Right ventricle myocardium inferior (tissue), 1 donor: Measurements from ENCODE around the gene ASTN2. TPM values are rescaled to one million over a fixed set of nuclear protein-coding genes. Genes with fewer than 3 reads are reported as not detected.
A peak's percentile ranks its signal among the peaks of the same experiment; 100 is the strongest.
"Not testable (repeated sequence)": the region's sequence is repeated elsewhere in the genome, so short reads cannot be mapped to it uniquely, and the experiment has no call there.

ENCODE experiments used
- ATAC-seq: fragments of 200-7000 bp; cut with Tn5 transposase; one replicate; pipeline ENCODE4 v1.9.1; 2020; ENCODE audit warnings: mild to moderate bottlenecking, moderate library complexity
- DNase-seq: peaks from one replicate; pipeline ENCODE4 v3.0.0; 2021; ENCODE audit errors: missing footprints
- intact Hi-C: fragments of 100-400 bp; cut with DNase I; formaldehyde crosslinking; loops from one replicate; pipeline ENCODE4 v1.11.0; 2022
- total RNA-seq: library from RNA; stranded (reverse); fragmentation: NEBNext Ultra II Directional; extraction: Animal tissue kit (Norgen Biotek cat#: 25700); gene quantifications from one replicate; pipeline ENCODE4 v1.2.1, GENCODE V29; 2021
- donor health status: DM: no; HTN: yes; CAD: no; lungs with severe emphysema.

Gene ASTN2
- total RNA-seq, 1 donor from 2014 or later, result 8.3 TPM

DNA sequence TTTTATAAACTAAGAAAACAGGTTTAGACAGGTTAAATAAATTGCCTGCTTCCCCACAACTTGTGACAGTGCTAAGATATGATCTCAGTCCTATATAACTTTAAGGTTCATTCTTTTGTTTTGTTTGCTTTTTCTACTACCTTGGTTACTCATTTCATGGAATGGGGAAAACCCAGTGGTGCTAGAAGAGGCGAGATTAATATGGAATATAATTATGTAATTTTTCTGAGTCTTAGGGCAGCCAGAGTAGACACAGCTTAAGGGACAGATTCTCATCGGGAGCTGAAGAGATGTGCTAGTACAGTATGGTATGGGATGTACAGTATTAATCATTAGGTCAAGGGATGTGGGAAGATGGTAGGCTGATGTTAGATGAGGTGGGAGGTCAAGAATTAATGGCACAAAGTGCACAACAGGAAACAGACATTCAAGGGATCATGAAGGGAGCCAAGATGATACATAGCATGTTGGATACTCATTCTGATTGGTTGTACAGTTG is 721.6 kb downstream of the ASTN2 start:
- intact Hi-C loops, result no loop called here
- DNase-seq (no peak), ATAC-seq (no peak)

DNA sequence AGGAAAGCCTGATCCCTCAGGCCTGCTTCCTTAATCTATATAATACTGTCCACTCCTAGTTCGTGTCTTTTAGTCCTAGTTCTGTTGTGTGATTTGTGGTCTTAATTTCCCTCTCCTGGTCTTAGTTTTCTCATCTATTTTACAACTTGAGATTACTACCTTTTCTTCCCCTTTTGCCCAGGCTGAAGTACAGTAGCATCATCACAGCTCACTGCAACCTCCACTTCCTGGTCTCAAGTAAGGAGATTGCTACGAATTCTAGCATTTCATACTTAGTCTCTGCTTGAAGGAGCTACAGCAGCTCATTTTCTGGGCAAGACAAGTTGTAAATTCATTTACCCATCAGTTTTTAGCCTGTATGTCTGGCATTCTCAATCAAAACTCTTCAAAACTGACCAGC is 722.2 kb downstream of the ASTN2 start:
- intact Hi-C loops, result no loop called here
- ATAC-seq (no peak), DNase-seq (no peak)

DNA sequence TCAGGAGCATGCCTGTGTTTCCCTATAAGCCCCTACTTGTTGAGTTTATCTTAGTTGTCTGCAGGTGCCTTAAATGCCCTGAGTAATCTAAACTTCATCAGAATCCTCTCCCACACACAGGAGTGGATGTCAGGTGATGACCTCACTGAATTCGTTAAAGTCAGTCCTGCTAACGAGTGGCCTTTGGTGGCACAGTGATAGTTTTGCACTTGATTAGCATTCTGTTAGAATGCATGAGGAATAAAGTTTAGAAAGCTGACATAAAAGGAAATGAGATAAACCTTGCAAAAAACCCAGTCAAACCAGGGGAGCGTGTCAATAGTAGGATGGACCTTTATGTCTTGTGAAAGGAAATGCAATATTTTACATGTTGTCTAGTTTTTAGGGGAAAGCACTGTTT is 723.2 kb downstream of the ASTN2 start:
- ATAC-seq (no peak), DNase-seq (no peak)
- intact Hi-C loops, result no loop called here

DNA sequence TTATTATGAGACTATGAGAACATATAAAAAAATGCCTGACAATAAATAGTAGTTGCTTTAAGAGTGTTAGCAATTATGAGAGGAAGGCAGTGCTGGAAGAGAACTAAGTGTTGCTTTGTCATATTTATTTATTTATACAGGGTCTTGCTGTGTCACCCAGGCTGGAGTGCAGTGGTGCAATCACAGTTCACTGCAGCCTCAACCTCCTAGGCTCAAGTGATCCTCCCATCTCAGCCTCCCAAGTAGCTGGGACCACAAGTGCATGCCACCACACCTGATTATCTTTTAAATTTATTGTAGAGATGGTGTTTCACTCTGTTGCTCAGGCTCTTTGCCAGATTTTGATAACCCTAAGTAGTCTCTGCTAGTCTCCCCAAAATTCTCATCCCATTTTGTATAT is 724.1 kb downstream of the ASTN2 start:
- intact Hi-C loops, DNase-seq, ATAC-seq: not testable (repeated sequence)

DNA sequence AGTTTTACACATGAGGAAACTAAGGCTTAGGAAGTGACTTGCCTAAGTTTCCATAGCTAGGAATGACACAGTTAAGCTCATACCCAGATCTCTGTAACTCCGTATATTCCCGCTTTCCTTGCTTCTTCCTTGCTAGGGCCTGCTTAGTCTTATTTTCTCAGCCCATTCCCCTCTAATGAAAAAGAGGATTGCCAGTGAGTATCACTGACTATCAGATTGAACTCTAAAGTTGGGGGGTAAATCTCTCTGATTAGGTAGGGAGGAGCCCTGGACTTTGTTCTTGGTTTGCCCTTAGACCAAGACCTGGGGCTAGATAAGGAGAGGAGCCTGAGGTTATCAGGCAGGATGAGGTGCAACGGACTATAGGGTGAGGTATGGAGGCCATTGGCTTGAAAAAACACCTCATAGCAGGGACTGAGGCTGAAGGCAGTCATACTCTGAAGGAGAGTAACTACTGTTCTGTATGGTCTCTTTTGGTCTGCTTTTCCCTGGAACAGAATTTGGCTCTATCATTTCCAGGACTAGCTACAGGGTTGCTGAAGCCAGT is 725.3 kb downstream of the ASTN2 start:
- intact Hi-C loops, result no loop called here
- DNase-seq (no peak), ATAC-seq (no peak)

DNA sequence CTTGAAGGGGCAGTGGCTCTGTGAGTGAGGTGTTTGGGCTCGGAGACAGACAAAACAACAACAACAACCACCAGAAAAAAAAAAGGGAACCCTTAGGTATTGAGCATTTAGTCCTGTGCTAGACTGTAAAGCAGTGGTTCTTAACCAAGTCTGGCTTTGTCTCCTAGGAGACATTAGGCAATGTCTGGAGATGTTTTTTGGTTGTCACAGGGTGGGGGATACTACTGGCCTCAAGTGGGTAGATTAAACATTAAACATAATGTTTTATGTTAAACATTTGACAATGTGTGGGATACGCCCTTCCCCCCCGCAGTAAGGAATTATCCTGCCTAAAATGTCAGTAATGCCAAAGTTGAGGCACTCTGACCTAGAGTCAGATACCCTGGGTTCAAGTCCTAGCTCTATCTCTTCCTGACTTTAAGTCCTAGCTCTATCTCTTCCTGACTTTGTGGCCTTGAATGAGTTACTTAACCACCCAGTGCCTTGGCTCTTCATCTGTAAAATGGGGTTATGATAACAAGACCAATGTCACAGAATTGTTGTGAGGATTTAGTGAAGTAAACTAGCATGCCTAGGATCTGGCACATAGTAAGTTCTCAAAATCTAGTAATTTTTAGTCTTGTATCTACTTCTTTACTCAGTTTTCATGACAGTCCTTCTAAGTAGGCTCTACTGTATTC is 725.9 kb downstream of the ASTN2 start:
- intact Hi-C loops, result no loop called here
- ATAC-seq (no peak), DNase-seq (no peak)

DNA sequence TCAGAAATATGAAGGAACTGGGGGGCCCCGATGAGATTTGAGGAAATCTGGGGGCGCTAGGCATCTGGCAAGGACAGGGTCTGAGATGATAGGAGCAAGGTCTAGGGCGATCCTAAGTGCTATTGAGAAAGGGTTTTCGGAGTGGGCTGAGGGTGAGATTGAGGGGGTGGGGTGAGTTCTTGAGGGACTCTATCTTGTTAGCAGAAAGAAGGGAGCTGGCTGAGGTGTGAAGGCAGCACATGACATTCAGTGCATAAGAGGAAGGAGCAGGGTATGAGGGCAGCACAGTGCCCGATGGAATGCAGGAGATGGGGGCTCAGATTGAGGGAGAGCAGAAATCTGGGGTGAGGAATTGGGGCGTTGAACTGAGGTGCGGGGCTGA is 727.1 kb downstream of the ASTN2 start:
- no peak for DNase-seq
- intact Hi-C loops, result no loop called here

DNA sequence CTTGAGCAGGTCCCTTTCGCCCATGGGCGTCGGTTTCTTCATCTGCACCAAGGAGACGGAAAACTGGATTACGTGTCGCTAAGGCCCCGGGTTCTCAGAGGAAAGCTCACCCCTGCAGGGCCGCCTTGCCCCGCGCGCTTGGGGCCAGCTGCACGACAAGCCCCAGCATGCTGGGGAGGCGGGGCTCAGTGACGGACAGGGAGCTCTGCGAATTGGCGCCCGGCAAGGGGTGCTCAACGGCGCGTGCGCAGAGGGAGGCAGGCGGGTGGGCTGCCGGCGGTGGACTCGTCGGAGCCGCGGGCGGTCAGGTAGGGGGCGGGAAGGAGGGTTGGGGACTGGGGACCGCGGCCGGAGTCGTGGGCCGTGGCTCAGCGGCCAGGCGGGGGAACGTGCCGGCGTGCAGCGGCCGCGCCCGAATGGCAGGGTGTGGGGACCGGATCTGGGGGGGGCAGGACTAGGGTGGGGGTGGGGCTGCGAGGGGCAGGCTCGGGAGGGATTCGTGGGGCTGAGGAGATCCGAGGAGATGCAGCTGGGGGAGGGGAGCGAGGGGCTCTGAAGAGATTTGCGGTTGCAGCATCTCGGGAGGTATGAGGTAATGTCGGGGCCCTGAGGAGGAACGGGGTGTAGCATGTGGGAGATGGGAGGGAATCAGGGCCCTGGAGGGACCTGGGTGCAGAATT is 727.6 kb downstream of the ASTN2 start, which contains the start of gene TRIM32:
Gene TRIM32, plus strand, starts transcription at position 232 of the 680 bp plus-strand sequence. CDS start 10,438 bp downstream, outside the sequence.
- ATAC-seq, result peak; percentile 98
- DNase-seq, result peak; percentile 95
- intact Hi-C loops, result no loop called here

More for the DNA sequence above, 727.1 kb downstream of the ASTN2 start:
- ATAC-seq, result peak; percentile 2

DNA sequence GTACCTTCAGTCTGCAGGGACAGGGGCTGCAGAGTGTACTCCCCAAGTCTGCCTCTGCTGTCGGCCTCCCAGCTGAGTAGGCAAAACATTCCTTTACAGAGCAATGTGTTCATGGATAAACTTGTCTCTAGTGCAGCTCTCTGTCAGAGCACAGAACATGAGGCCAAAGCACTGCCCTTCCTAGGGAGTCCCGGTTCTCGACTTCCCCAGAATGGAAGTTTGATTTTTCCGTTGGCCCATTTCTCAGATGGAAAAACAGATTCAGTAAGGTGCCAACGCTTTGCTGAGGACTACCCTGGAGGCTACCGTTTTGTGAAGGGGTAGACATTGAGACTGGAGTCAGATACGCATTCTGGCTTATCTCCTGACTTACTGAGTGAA is 728.2 kb downstream of the ASTN2 start:
- intact Hi-C loops, result no loop called here
- ATAC-seq (peak; percentile 38), DNase-seq (no peak)

DNA sequence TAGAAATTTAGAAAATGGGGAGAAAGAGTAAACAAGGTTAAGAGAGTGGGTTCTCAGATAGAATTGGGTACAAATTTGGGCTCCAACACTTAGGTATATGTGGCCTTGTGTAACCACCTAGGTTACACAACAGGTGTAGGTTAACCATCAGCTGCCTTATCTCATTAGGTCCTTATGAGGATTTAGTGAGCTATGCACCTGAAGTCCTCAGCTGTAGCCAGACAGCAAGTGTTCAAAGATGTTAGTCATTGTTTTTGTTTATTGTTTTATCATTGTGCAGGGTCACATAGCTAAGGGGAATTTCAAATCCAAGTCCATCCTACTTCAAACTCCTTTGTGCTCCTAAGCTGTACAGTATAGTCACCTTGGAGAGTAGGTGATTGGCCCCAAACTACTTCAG is 728.7 kb downstream of the ASTN2 start:
- ATAC-seq (no peak), DNase-seq (no peak)
- intact Hi-C loops, result no loop called here

DNA sequence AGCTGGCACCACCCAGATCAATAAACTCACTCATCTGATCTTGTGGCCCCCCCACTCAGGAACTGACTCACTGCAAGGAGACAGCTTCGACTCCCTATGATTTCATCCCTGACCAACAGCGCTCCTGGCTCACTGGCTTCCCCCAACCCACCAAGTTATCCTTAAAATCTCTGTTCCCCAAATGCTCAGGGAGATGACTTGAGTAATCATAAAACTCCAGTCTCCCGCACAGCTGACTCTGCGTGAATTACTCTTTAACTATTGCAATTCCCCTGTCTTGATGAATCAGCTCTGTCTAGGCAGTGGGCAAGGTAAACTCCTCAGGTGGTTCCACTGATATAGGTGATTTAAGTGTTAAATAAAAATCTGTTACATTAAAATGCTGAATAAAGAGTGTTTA is 729.7 kb downstream of the ASTN2 start:
- ATAC-seq (no peak), DNase-seq (no peak)
- intact Hi-C loops, result no loop called here

DNA sequence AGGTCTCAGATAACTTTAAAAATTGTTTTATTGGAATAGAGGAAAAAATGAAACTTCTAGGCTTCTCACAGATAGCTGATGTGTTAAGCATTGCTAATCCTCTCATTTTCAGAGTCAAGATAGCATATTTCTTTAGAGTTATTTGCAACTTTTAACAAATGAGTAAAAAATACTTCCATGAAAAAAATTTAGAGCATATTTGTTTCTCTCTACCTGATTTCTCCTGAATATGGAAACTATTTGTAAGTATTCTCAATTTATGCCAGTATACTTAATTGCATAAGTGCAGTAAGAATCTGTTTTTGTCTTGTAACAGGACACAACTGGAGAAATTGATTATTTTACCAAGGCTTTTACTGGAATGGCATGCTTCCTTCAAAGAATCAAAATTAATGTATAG is 731.3 kb downstream of the ASTN2 start:
- intact Hi-C loops, result no loop called here
- ATAC-seq (no peak), DNase-seq (no peak)

DNA sequence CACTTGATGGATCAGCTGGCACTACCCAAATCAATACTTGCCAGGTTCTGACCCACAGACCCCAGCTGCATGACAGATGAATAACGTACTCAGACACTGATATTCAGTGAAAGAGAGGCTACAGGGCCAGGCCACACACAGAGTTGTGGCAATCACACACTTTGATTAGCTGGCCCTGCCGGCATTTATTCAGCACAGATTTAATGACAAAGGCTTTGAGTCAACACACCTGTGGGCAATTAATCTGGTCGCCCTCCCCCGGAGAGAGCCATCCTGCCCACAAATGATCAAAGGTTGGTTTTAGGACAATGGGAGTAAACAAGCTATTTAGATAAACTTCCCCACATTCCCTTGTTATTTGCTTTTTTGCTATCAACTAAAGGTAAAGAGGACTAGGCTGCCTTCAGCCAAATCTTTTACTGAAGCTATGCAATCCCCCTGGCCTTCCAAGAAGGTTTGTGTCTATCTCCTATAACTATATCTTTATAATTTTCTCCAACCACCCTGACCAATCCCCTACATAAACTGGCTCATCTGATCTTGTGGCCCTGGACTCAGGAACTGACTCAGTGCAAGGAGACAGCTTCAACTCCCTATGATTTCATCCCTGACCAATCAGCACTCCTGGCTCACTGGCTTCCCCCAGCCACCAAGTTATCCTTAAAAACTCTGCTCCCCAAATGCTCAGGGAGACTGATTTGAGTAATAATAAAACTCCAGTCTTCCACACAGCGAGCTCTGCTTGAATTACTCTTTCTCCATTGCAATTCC is 740.5 kb downstream of the ASTN2 start:
- ATAC-seq (no peak), DNase-seq (no peak)
- intact Hi-C loops, result no loop called here

DNA sequence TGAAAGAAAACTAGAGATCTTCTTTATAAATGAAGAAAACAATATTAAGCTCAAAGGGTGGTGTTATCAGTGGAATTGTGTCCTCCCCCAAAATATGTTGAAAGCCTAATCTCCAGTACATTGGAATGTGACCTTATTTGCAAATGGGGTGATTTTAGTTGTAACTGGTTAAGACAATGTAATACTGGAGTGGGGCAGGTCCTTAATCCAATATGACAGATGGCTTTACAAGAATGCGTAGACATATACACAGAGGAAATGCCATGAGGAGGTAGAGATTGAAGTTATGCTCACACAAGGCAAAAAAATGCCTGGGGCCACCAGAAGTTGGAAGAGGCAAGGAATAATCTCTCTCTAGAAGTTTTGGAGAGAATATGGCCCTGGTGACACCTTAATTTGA is 741.5 kb downstream of the ASTN2 start:
- ATAC-seq, result no peak
- intact Hi-C loops, result no loop called here
- DNase-seq, result no peak

DNA sequence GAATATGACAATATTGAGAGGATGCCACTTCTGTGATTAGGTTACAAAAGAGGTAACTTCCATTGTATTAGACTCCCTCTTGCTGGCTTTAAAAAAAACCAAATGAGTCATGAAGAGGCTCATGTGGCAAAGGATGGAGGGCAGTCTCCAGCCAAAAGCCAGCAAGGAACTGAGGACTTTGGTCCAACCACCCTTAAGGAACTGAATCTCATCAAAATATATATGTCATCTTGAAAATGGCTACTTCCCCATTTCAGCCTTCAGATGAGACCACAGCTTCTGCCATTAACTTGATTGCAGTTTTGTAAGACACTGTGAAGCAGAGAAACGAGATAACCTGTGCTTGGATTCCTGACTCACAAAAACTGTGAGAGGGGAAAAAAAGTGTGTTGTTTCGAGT is 743.3 kb downstream of the ASTN2 start:
- ATAC-seq (no peak), DNase-seq (no peak)
- intact Hi-C loops, result no loop called here

DNA sequence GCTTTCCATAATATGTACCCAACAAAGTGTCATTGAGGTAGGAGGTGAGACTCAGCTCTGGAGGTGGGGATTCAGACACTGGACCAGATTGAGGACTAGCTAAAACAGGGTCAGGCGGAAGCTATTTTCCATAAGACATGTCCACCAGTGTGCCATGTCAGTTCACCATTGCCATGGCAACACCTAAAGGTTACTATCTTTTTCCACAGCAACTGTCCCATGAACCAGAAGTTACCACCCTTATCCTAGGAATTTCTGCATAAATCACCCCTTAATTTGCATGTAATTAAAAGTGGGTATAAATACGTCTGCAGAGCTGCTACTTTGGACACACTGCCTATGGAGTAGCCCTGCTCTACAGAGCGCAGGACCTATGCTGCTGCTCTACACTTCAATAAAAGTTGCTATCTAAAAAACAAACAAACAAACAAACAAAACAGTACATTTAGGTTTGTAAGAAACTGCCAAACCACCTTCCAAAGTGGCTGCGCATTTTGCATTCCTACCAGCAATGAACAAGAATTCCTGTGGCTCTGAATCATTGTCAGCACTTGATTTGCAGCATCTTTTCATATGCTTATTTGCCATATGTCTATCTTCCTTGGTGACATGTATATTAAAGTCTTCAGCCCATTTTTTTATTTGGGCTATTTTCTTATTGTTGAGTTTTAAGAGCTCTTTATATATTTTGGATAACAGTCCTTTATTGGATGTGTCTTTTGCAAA is 745.7 kb downstream of the ASTN2 start:
- DNase-seq, result no peak
- intact Hi-C loops, result no loop called here
- no peak for ATAC-seq

DNA sequence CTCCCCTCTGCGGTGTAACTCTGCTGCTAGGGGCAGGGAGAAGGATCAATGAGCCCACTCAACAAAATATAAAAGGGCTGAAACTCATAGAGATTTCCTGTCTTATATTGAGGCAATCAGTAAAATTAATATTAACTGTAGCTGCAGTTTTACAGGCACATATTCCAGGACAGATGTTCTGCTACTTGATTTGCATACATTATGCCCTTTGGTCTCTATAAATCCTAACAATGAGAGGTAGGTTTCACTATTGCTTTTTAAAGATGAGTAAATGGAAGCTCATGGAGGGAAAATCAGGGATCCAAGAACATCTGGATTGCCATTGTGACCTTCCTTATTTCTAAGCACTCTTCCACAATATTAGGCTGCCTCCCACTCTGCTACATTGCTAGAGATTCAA is 751.3 kb downstream of the ASTN2 start:
- ATAC-seq, result no peak
- no peak for DNase-seq
- intact Hi-C loops, result loop anchor here (5.0 kb wide), 2 partner anchors 511 to 1071 kb away; partner anchors contain the start of gene PAPPA

DNA sequence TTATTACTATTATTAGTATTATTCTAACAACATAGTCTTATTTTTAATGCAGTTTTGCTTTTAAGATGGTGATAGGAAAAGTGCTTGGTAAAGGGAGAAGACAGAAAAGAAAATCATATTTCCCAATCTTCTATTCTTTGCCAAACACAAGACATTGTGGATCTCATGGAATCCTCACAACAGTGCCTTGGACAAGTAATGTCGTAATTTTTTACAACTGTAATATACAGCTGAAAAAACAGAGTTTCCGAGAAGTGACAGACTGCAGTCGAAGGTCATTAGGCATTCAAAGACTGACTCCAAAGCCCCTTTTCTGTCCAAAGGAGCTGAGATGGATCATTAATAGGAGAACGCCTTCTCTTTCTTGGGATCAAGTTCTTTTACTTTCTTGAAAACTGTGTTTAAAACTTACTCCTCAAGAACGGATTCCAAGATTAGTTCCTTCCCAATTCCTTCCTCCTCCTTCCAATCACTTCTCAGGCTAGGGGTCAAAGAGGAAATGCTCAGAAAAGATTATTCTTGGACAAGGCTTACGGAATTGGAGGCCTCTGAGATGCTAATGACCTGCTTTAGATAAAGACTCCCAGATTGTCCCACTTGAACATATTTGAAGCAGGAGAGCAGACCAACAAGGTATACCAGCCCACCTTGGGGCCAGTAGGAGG is 752.1 kb downstream of the ASTN2 start:
- ATAC-seq (no peak), DNase-seq (no peak)
- intact Hi-C loops, result loop anchor here (5.0 kb wide), 2 partner anchors 510 to 1070 kb away; partner anchors contain the start of gene PAPPA
